AG04450 (cell line): Measurements from ENCODE around the gene OR4K14. TPM values are rescaled to one million over a fixed set of nuclear protein-coding genes. Genes with fewer than 3 reads are reported as not detected.

Experiments
- CTCF ChIA-PET: fragments of 300-600, 350-600 bp; formaldehyde crosslinking; extraction: SDS; loops from one replicate; lab custom pipeline; 2022; ENCODE audit warnings: antibody characterized with exemption, inconsistent platforms; lab: Charles Lee
- POLR2A ChIA-PET: fragments of 350-600 bp; formaldehyde crosslinking; extraction: SDS; loops from one replicate; lab custom pipeline; 2021; ENCODE audit warnings: antibody characterized with exemption, inconsistent platforms; lab: Yijun Ruan, JAX
- DNase-seq: peaks from one replicate; pipeline ENCODE4 v3.0.0-alpha.2; 2011; ENCODE audit warnings: low read depth, low spot score
- H3K27ac ChIP-seq: one replicate; pipeline ENCODE4 v1.5.1; 2012; ENCODE audit warnings: low read depth, low read length, control low read depth
- H3K27me3 ChIP-seq: one replicate; pipeline ENCODE4 v1.6.0; 2012; ENCODE audit warnings: low read length; ENCODE audit not compliant: control insufficient read depth, insufficient read depth
- H3K4me3 ChIP-seq: 2 replicates; pipeline ENCODE4 v1.5.1; 2011; ENCODE audit warnings: mild to moderate bottlenecking, low read depth, low read length, control low read depth
- H3K9me3 ChIP-seq: 2 replicates; pipeline ENCODE4 v1.5.1; 2012; ENCODE audit warnings: low read length; ENCODE audit not compliant: control insufficient read depth, insufficient read depth
- CTCF ChIP-seq: IDR thresholded peaks from 2 replicates; pipeline ENCODE4 v1.5.1; 2011; ENCODE audit warnings: low read depth, low read length, control low read depth, inconsistent platforms
- polyA plus RNA-seq: library from polyadenylated mRNA; depleted of rRNA; stranded (reverse); fragments of >200 nt; gene quantifications from 2 replicates; pipeline ENCODE4 v1.2.3, GENCODE V29; 2011

OR4K14 gene
- polyA plus RNA-seq, 1 experiment = not detected

- POLR2A ChIA-PET = no interaction called here
- H3K27me3 ChIP-seq = no peaks in the 10 kb centered on the region
- peaks cover 10% of the 10 kb centered on the region; the same call in 1 of the 2 replicates for H3K9me3 ChIP-seq
- CTCF ChIA-PET = interaction anchor here (0.6 kb wide), 1 partner anchor 1548 kb away, joined by 5 read pairs; no protein-coding TSS in a partner anchor
- no peak overlapping the region for H3K4me3 ChIP-seq
- H3K27ac ChIP-seq = no peak overlapping the region
- no peak for TF ChIP-seq CTCF
- no peak for DNase-seq
These were observed 16.3 kb upstream of the OR4K14 start for GRCh38 chr14:20035449-20035848.

- Histone ChIP-seq H3K4me3 (no peak overlapping the region), H3K9me3 (peaks cover 18% of the 10 kb centered on the region; the same call in 1 of the 2 replicates), H3K27me3 (no peaks in the 10 kb centered on the region), H3K27ac (no peak overlapping the region)
- TF ChIP-seq CTCF = no peak
- no peak for DNase-seq
- ChIA-PET POLR2A (no interaction called here), CTCF (no interaction called here)
These were observed 12.0 kb upstream of the OR4K14 start for GRCh38 chr14:20031058-20031457.

- H3K27me3 ChIP-seq = no peaks in the 10 kb centered on the region
- H3K9me3 ChIP-seq = peaks cover 6% of the 10 kb centered on the region; the same call in 1 of the 2 replicates
- H3K27ac ChIP-seq = no peak overlapping the region
- ChIA-PET POLR2A (no interaction called here), CTCF (no interaction called here)
- TF ChIP-seq CTCF = no peak
- DNase-seq = no peak
- H3K4me3 ChIP-seq = no peak overlapping the region
These were observed 11.0 kb downstream of the OR4K14 start for GRCh38 chr14:20008156-20008555.

GRCh38 chr14:20002319-20002718 is 16.8 kb downstream of the OR4K14 start:
- TF ChIP-seq CTCF = no peak
- no peak overlapping the region for H3K27ac ChIP-seq
- no peaks in the 10 kb centered on the region for H3K27me3 ChIP-seq
- peaks cover 11% of the 10 kb centered on the region; the same call in 1 of the 2 replicates for H3K9me3 ChIP-seq
- no peak overlapping the region for H3K4me3 ChIP-seq
- no peak for DNase-seq
- ChIA-PET CTCF (no interaction called here), POLR2A (no interaction called here)

GRCh38 chr14:20001863-20002262 is 17.2 kb downstream of the OR4K14 start, which contains the start of gene OR4Q2:
Gene OR4Q2, plus strand, starts transcription at chr14:20002163.
- no peak for TF ChIP-seq CTCF
- no peak within 1 kb of the TSS for H3K27ac ChIP-seq
- H3K27me3 ChIP-seq = no peaks in the 10 kb centered on the region
- no peak within 1 kb of the TSS for H3K4me3 ChIP-seq
- H3K9me3 ChIP-seq = peaks cover 10% of the 10 kb centered on the region; the same call in 1 of the 2 replicates
- no peak for DNase-seq
- ChIA-PET POLR2A (no interaction called here), CTCF (no interaction called here)
